GM04504 (cell line): Measurements from ENCODE around the gene CTSW.

ENCODE experiments used
- DNase-seq: peaks from one replicate; pipeline ENCODE4 v3.0.0-alpha.2; 2012; ENCODE audit warnings: low read depth

Gene CTSW

GRCh38 chr11:65903715-65904114 is 24.1 kb downstream of the CTSW start:
- no peak for DNase-seq

- no peak for DNase-seq
Measured at GRCh38 chr11:65906602-65907001, 27.0 kb downstream of the CTSW start.

GRCh38 chr11:65907878-65908277 is 28.2 kb downstream of the CTSW start:
- no peak for DNase-seq

GRCh38 chr11:65911682-65912568 is 32.3 kb downstream of the CTSW start:
- DNase-seq = peak; percentile 83

GRCh38 chr11:65912845-65913244 is 33.2 kb downstream of the CTSW start:
- DNase-seq = no peak

- DNase-seq = no peak
Measured at GRCh38 chr11:65915101-65915820, 35.6 kb downstream of the CTSW start.

GRCh38 chr11:65915821-65916251 is 36.2 kb downstream of the CTSW start:
- peak; percentile 98 for DNase-seq

GRCh38 chr11:65916391-65916790 is 36.8 kb downstream of the CTSW start:
- DNase-seq = no peak

GRCh38 chr11:65917077-65917433 is 37.4 kb downstream of the CTSW start:
- no peak for DNase-seq

- DNase-seq = no peak
Measured at GRCh38 chr11:65917434-65918210, 38.0 kb downstream of the CTSW start.

- no peak for DNase-seq
Measured at GRCh38 chr11:65918211-65919140, 38.8 kb downstream of the CTSW start, which contains the start of gene C11orf68. C11orf68 (minus strand) TSS chr11:65919062; CDS start chr11:65919031, 31 bp downstream.

GRCh38 chr11:65919141-65919572 is 39.5 kb downstream of the CTSW start, which contains the start of gene DRAP1:
DRAP1 (plus strand) TSS chr11:65919426; CDS start chr11:65919502, 76 bp downstream.
- DNase-seq = peak; percentile 96

GRCh38 chr11:65919573-65920371 is 40.1 kb downstream of the CTSW start:
- DNase-seq = no peak

GRCh38 chr11:65920372-65920802 is 40.8 kb downstream of the CTSW start:
- DNase-seq = no peak

- DNase-seq = no peak
Measured at GRCh38 chr11:65921033-65921555, 41.5 kb downstream of the CTSW start.

- DNase-seq = no peak
Measured at GRCh38 chr11:65921876-65922275, 42.2 kb downstream of the CTSW start.

GRCh38 chr11:65922565-65922964 is 42.9 kb downstream of the CTSW start:
- DNase-seq = no peak

GRCh38 chr11:65925397-65925796 is 45.8 kb downstream of the CTSW start:
- no peak for DNase-seq

- no peak for DNase-seq
Measured at GRCh38 chr11:65927904-65928397, 48.3 kb downstream of the CTSW start.

- DNase-seq = no peak
Measured at GRCh38 chr11:65928667-65929066, 49.0 kb downstream of the CTSW start.
